ENCODE measurements around the gene AKR1C1. TPM values are rescaled to one million over a fixed set of nuclear protein-coding genes. Genes with fewer than 3 reads are reported as not detected.
"Not testable (repeated sequence)": the region's sequence is repeated elsewhere in the genome, so short reads cannot be mapped to it uniquely, and the experiment has no call there.

AKR1C1 gene
- total RNA-seq, 2 experiments from 2014 or later = 0.45 to 0.56 TPM

GRCh38 chr10:4945766-4946717 lies 17.2 kb upstream of the AKR1C1 start:
- Mint-ChIP-seq H3K4me3 (no peak overlapping the region), H3K4me1 (ENCODE audit: low read depth) (no peaks in the 10 kb centered on the region), H3K36me3 (ENCODE audit: low read depth) (no peaks in the 10 kb centered on the region), H3K27ac (no peak overlapping the region), H3K9me3 (no peaks in the 10 kb centered on the region), H3K27me3 (no peaks in the 10 kb centered on the region)
- TF ChIP-seq CTCF (IDR thresholded peaks at IDR 0.05) = no peak
- POLR2A ChIA-PET = no interaction called here
- intact Hi-C loops (cut with micrococcal nuclease) = no loop called here
- CTCF ChIA-PET = no interaction called here
- DNase-seq = no peak
- ATAC-seq = no peak

- TF ChIP-seq CTCF (IDR thresholded peaks at IDR 0.05) = no peak
- intact Hi-C loops (cut with micrococcal nuclease) = no loop called here
- no peak overlapping the region for H3K27ac Mint-ChIP-seq
- H3K27me3 Mint-ChIP-seq = no peaks in the 10 kb centered on the region
- no peaks in the 10 kb centered on the region for H3K4me1 Mint-ChIP-seq (ENCODE audit: low read depth)
- H3K4me3 Mint-ChIP-seq = no peak overlapping the region
- DNase-seq = no peak
- POLR2A ChIA-PET = no interaction called here
- H3K9me3 Mint-ChIP-seq = no peaks in the 10 kb centered on the region
- no peak for ATAC-seq
- no peaks in the 10 kb centered on the region for H3K36me3 Mint-ChIP-seq (ENCODE audit: low read depth)
- CTCF ChIA-PET = interaction anchor here (1.9 kb wide), 1 partner anchor 97 kb away, joined by 6 read pairs; no protein-coding TSS in a partner anchor
These were observed 16.1 kb upstream of the AKR1C1 start for GRCh38 chr10:4947039-4947634.

GRCh38 chr10:4947635-4948596 lies 15.3 kb upstream of the AKR1C1 start:
- H3K36me3 Mint-ChIP-seq (ENCODE audit: low read depth) = no peaks in the 10 kb centered on the region
- H3K27ac Mint-ChIP-seq = no peak overlapping the region
- H3K27me3 Mint-ChIP-seq = no peaks in the 10 kb centered on the region
- ATAC-seq = no peak
- H3K4me1 Mint-ChIP-seq (ENCODE audit: low read depth) = no peaks in the 10 kb centered on the region
- no peaks in the 10 kb centered on the region for H3K9me3 Mint-ChIP-seq
- no peak for DNase-seq
- CTCF ChIA-PET = interaction anchor here (1.9 kb wide), 1 partner anchor 98 kb away, joined by 6 read pairs; no protein-coding TSS in a partner anchor
- intact Hi-C loops (cut with micrococcal nuclease) = no loop called here
- no peak overlapping the region for H3K4me3 Mint-ChIP-seq
- POLR2A ChIA-PET = no interaction called here
- TF ChIP-seq CTCF (IDR thresholded peaks at IDR 0.05) = no peak

- ATAC-seq; CTCF ChIA-PET; H3K4me1 Mint-ChIP-seq (ENCODE audit: low read depth); H3K36me3 Mint-ChIP-seq (ENCODE audit: low read depth); DNase-seq; H3K4me3 Mint-ChIP-seq; POLR2A ChIA-PET; H3K27ac Mint-ChIP-seq; H3K27me3 Mint-ChIP-seq; intact Hi-C loops (cut with micrococcal nuclease); H3K9me3 Mint-ChIP-seq: not testable (repeated sequence)
These were observed 11.6 kb upstream of the AKR1C1 start for GRCh38 chr10:4951512-4952162.

GRCh38 chr10:4953405-4953804 lies 9.8 kb upstream of the AKR1C1 start:
- H3K36me3 Mint-ChIP-seq (ENCODE audit: low read depth) = no peaks in the 10 kb centered on the region
- CTCF ChIA-PET = no interaction called here
- DNase-seq (no peak), ATAC-seq (no peak)
- TF ChIP-seq CTCF (IDR thresholded peaks at IDR 0.05) = no peak
- H3K9me3 Mint-ChIP-seq = no peaks in the 10 kb centered on the region
- no peak overlapping the region for H3K27ac Mint-ChIP-seq
- intact Hi-C loops (cut with micrococcal nuclease) = no loop called here
- no peaks in the 10 kb centered on the region for H3K4me1 Mint-ChIP-seq (ENCODE audit: low read depth)
- no peak overlapping the region for H3K4me3 Mint-ChIP-seq
- POLR2A ChIA-PET = no interaction called here
- no peaks in the 10 kb centered on the region for H3K27me3 Mint-ChIP-seq

- H3K9me3 Mint-ChIP-seq; intact Hi-C loops (cut with micrococcal nuclease); H3K27ac Mint-ChIP-seq; H3K4me3 Mint-ChIP-seq; ATAC-seq; DNase-seq; H3K36me3 Mint-ChIP-seq (ENCODE audit: low read depth); POLR2A ChIA-PET; H3K27me3 Mint-ChIP-seq; CTCF ChIA-PET; H3K4me1 Mint-ChIP-seq (ENCODE audit: low read depth): not testable (repeated sequence)
These were observed 7.1 kb upstream of the AKR1C1 start for GRCh38 chr10:4956088-4956487.

- DNase-seq; H3K36me3 Mint-ChIP-seq (ENCODE audit: low read depth); ATAC-seq; POLR2A ChIA-PET; H3K9me3 Mint-ChIP-seq; CTCF ChIA-PET; H3K4me3 Mint-ChIP-seq; H3K27me3 Mint-ChIP-seq; H3K4me1 Mint-ChIP-seq (ENCODE audit: low read depth); intact Hi-C loops (cut with micrococcal nuclease); H3K27ac Mint-ChIP-seq: not testable (repeated sequence)
These were observed 6.1 kb upstream of the AKR1C1 start for GRCh38 chr10:4956955-4957645.
